GM21529 (cell line): Measurements from ENCODE around the gene IRF6.
A peak's percentile ranks its signal among the peaks of the same experiment; 100 is the strongest.

Experiments
- ATAC-seq: cut with Tn5 transposase; IDR thresholded peaks from one replicate; pipeline ENCODE4 v1.9.1; 2021; ENCODE audit not compliant: unreplicated experiment

IRF6 gene

GRCh38 chr1:209805875-209806760 is at the start of gene IRF6:
IRF6 (minus strand) TSS chr1:209806142; CDS start chr1:209801413, 4,729 bp downstream.
- ATAC-seq, result peak; percentile 93

GRCh38 chr1:209855623-209856022 is 49.7 kb upstream of the IRF6 start:
- no peak for ATAC-seq

- ATAC-seq, result no peak
Measured at GRCh38 chr1:209855006-209855405, 49.1 kb upstream of the IRF6 start.

GRCh38 chr1:209854196-209854595 is 48.3 kb upstream of the IRF6 start:
- ATAC-seq, result no peak

GRCh38 chr1:209853676-209854075 is 47.7 kb upstream of the IRF6 start:
- no peak for ATAC-seq

GRCh38 chr1:209850342-209850979 is 44.5 kb upstream of the IRF6 start:
- ATAC-seq, result peak; percentile 83

- no peak for ATAC-seq
Measured at GRCh38 chr1:209849388-209849787, 43.4 kb upstream of the IRF6 start.

GRCh38 chr1:209845408-209845725 is 39.4 kb upstream of the IRF6 start:
- no peak for ATAC-seq

- no peak for ATAC-seq
Measured at GRCh38 chr1:209844695-209845407, 38.9 kb upstream of the IRF6 start.

- no peak for ATAC-seq
Measured at GRCh38 chr1:209840611-209841010, 34.7 kb upstream of the IRF6 start.

GRCh38 chr1:209839875-209840546 is 34.1 kb upstream of the IRF6 start:
- no peak for ATAC-seq

GRCh38 chr1:209838537-209838936 is 32.6 kb upstream of the IRF6 start:
- no peak for ATAC-seq

GRCh38 chr1:209837671-209838070 is 31.7 kb upstream of the IRF6 start:
- ATAC-seq, result no peak

GRCh38 chr1:209835782-209836298 is 29.9 kb upstream of the IRF6 start:
- no peak for ATAC-seq

- no peak for ATAC-seq
Measured at GRCh38 chr1:209831615-209832014, 25.7 kb upstream of the IRF6 start.

GRCh38 chr1:209830722-209831121 is 24.8 kb upstream of the IRF6 start:
- ATAC-seq, result no peak

GRCh38 chr1:209829716-209830115 is 23.8 kb upstream of the IRF6 start:
- ATAC-seq, result no peak

GRCh38 chr1:209827384-209828262 is 21.7 kb upstream of the IRF6 start, which contains the start of gene UTP25:
UTP25 (plus strand) TSS chr1:209827972; CDS start chr1:209828064, 92 bp downstream.
- ATAC-seq, result peak; percentile 90

GRCh38 chr1:209825591-209826434 is 19.9 kb upstream of the IRF6 start:
- ATAC-seq, result no peak
